Erythroblast (primary cell): ENCODE data around the gene HADH.

Experiments used
- GATA1 ChIP-seq: IDR thresholded peaks from 2 replicates; pipeline ENCODE4 v1.6.1; 2011; ENCODE audit warnings: low read depth, mild to moderate bottlenecking, control low read depth, low read length, moderate library complexity
- POLR2A ChIP-seq: IDR thresholded peaks from 2 replicates; pipeline ENCODE4 v1.6.1; 2011; ENCODE audit warnings: mild to moderate bottlenecking, low read length

DNA sequence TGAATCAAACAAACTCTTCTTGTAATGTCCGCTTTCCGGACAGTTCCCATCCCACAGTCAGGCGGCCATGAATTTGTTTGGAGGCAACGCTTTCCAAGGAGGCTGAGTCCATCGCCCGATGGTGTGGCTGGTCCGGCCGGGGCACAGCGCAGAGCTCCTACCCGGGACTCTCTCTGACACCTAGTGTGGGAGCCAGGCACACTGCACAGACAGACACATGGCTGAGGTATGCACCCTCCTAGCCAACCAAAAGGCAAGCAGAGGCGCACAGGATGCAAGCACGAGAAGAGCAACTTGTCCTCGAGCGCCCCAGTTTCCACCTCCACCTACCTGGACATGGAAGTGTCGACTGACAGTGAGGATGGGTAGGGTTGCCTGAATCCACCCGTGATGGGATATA is 91.6 kb downstream of the HADH start:
- no peak for TF ChIP-seq POLR2A
- no peak for TF ChIP-seq GATA1
